Measurements from ENCODE around the gene FRMD6. TPM values are rescaled to one million over a fixed set of nuclear protein-coding genes. Genes with fewer than 3 reads are reported as not detected.
"Not testable (repeated sequence)": the region's sequence is repeated elsewhere in the genome, so short reads cannot be mapped to it uniquely, and the experiment has no call there.

FRMD6 gene
- total and polyA plus RNA-seq, 9 of the 15 experiments (the other 6 are each of a cell fraction or from before 2014, with no cell fraction given) = 0.11 to 0.92 (median 0.53) TPM

GRCh38 chr14:51744372-51745130, 92.8 kb downstream of the FRMD6 start:
- POLR2A ChIA-PET = no interaction called here
- no peaks in the 10 kb centered on the region for H3K9me1 ChIP-seq (ENCODE audit: control insufficient read depth, insufficient read depth, low read length)
- H3K79me2 ChIP-seq (ENCODE audit: control insufficient read depth, insufficient read depth, low read length) = no peaks in the 10 kb centered on the region
- no peak overlapping the region for H3K27ac ChIP-seq (ENCODE audit: extremely low read depth, low read depth, low read length)
- TF ChIP-seq NFYB (IDR thresholded peaks at IDR 0.05; ENCODE audit: extremely low read depth, insufficient read length) = no peak
- no peak for TF ChIP-seq ZNF263 (CRISPR knock-in tag; IDR thresholded peaks at IDR 0.05; ENCODE audit: borderline replicate concordance)
- no peak for TF ChIP-seq ZBTB49 (CRISPR knock-in tag; IDR thresholded peaks at IDR 0.05; ENCODE audit: borderline replicate concordance)
- no peak for TF ChIP-seq MTF1 (CRISPR knock-in tag; IDR thresholded peaks at IDR 0.05; ENCODE audit: borderline replicate concordance)
- no TSS peak for BruUV-seq (replicated peaks)
- H4K20me1 ChIP-seq (replicated peaks; ENCODE audit: control insufficient read depth, insufficient read depth, low read length) = no peaks in the 10 kb centered on the region
- no peak for ATAC-seq
- no peak overlapping the region for H2AFZ ChIP-seq (ENCODE audit: low read depth, low read length)
- in situ Hi-C loops (cut with MboI) = no loop called here
- no peak for DNase-seq (ENCODE audit: extremely low read depth in 1 of 4, low spot score in 3 of 4)
- WGBS (ENCODE audit: insufficient coverage, low coverage, missing lambda C conversion rate) = 21% methylated on average over 13 of the region's 31 CpGs
- no peak for FAIRE-seq
- no peak overlapping the region for H3K9ac ChIP-seq (ENCODE audit: insufficient read depth in 1 of 2, low read depth in 2 of 2, low read length in 2 of 2)
- no peaks in the 10 kb centered on the region for H3K27me3 ChIP-seq (ENCODE audit: control insufficient read depth in 2 of 2, insufficient read depth in 2 of 2, low read length in 2 of 2)
- no peak overlapping the region for H3K4me2 ChIP-seq (ENCODE audit: insufficient read depth, low read length)
- no peaks in the 10 kb centered on the region for H3K36me3 ChIP-seq (ENCODE audit: control insufficient read depth, insufficient read depth, low read length)
- CTCF ChIA-PET (ENCODE audit: low intra/inter-chr PET ratio) = no interaction called here
- no peaks in the 10 kb centered on the region for H3K9me3 ChIP-seq (replicated peaks; ENCODE audit: control insufficient read depth, insufficient read depth, low read depth, low read length)
- no peak overlapping the region for H3K4me3 ChIP-seq
- H3K4me1 ChIP-seq (replicated peaks in 1 of 2; ENCODE audit: control insufficient read depth in 2 of 2, insufficient read depth in 2 of 2, low read length in 2 of 2) = no peaks in the 10 kb centered on the region
- intact Hi-C loops (cut with micrococcal nuclease) = no loop called here

- POLR2A ChIA-PET; ATAC-seq; DNase-seq (ENCODE audit: extremely low read depth in 1 of 4, low spot score in 3 of 4); BruUV-seq (replicated peaks); H3K9ac ChIP-seq (ENCODE audit: insufficient read depth in 1 of 2, low read depth in 2 of 2, low read length in 2 of 2); H3K4me1 ChIP-seq (replicated peaks in 1 of 2; ENCODE audit: control insufficient read depth in 2 of 2, insufficient read depth in 2 of 2, low read length in 2 of 2); H3K27me3 ChIP-seq (ENCODE audit: control insufficient read depth in 2 of 2, insufficient read depth in 2 of 2, low read length in 2 of 2); intact Hi-C loops (cut with micrococcal nuclease); FAIRE-seq; H3K79me2 ChIP-seq (ENCODE audit: control insufficient read depth, insufficient read depth, low read length); H3K4me3 ChIP-seq; H3K27ac ChIP-seq (ENCODE audit: extremely low read depth, low read depth, low read length); in situ Hi-C loops (cut with MboI); CTCF ChIA-PET (ENCODE audit: low intra/inter-chr PET ratio); H3K9me3 ChIP-seq (replicated peaks; ENCODE audit: control insufficient read depth, insufficient read depth, low read depth, low read length); H3K4me2 ChIP-seq (ENCODE audit: insufficient read depth, low read length); H4K20me1 ChIP-seq (replicated peaks; ENCODE audit: control insufficient read depth, insufficient read depth, low read length); H3K36me3 ChIP-seq (ENCODE audit: control insufficient read depth, insufficient read depth, low read length); H3K9me1 ChIP-seq (ENCODE audit: control insufficient read depth, insufficient read depth, low read length); H2AFZ ChIP-seq (ENCODE audit: low read depth, low read length): not testable (repeated sequence)
- WGBS (ENCODE audit: insufficient coverage, low coverage, missing lambda C conversion rate) = 23% methylated on average over 15 of the region's 25 CpGs
Measured at GRCh38 chr14:51746823-51747222, 95.1 kb downstream of the FRMD6 start.
